Breast epithelium (tissue), 4 donors: ENCODE measurements around the gene C8G. TPM values are rescaled to one million over a fixed set of nuclear protein-coding genes. Genes with fewer than 3 reads are reported as not detected.

Experiments used
- DNase-seq, 2 donors: peaks; one replicate each; pipeline ENCODE4 v3.0.0-alpha.2; 2019; ENCODE audit warnings: low spot score in 2 of 2
- H3K27ac ChIP-seq, 2 donors: fragments of 200-600 bp; sonication (generic) in 1 of 2; one replicate each; pipeline ENCODE4 v1.5.1; 2016 to 2019; ENCODE audit warnings: mild to moderate bottlenecking in 1 of 2
- H3K27me3 ChIP-seq, 2 donors: fragments of 200-600 bp; sonication (generic) in 1 of 2; one replicate each; pipeline versions ENCODE4 v1.5.1 to v1.6.0; 2017 to 2019; ENCODE audit warnings: control low read depth in 1 of 2, mild to moderate bottlenecking in 1 of 2
- H3K36me3 ChIP-seq: fragments of 200-600 bp; one replicate; pipeline ENCODE4 v1.5.1; 2019
- H3K4me1 ChIP-seq, 2 donors: fragments of 200-600 bp; sonication (generic); one replicate each; pipeline ENCODE4 v1.5.1; 2016 to 2019; ENCODE audit warnings: control low read depth in 1 of 2
- H3K4me3 ChIP-seq, 3 donors: fragments of 200-600 bp; sonication (generic); 1 replicate in 2 of 3; 2 replicates in 1 of 3; pipeline ENCODE4 v1.5.1; 2016 to 2019; ENCODE audit warnings: mild to moderate bottlenecking in 3 of 3, moderate library complexity in 2 of 3
- H3K9me3 ChIP-seq, 2 donors: fragments of 200-600 bp; sonication (generic) in 1 of 2; one replicate each; pipeline ENCODE4 v1.5.1; 2016 to 2019; ENCODE audit warnings: control low read depth in 1 of 2
- POLR2A ChIP-seq: fragments of 450-650 bp; IDR thresholded peaks from one replicate; pipeline ENCODE4 v1.6.1; 2016; ENCODE audit warnings: antibody characterized with exemption, mild to moderate bottlenecking, moderate library complexity
- POLR2AphosphoS5 ChIP-seq, 3 donors: sonication (generic); formaldehyde crosslinking; IDR thresholded peaks; one replicate each; pipeline ENCODE4 v1.6.1; 2017; ENCODE audit warnings: antibody characterized with exemption in 3 of 3
- intact Hi-C: fragments of 100-400 bp; cut with DNase I; formaldehyde crosslinking; loops from one replicate; pipeline ENCODE4 v1.15.1; 2023; ENCODE audit warnings: low total_unique reads
- total RNA-seq, 3 donors: library from RNA; depleted of rRNA; stranded (reverse); fragments of >200 nt; gene quantifications; one replicate each; pipeline ENCODE4 v1.1.0, GENCODE V29; 2016
- TF ChIP-seq, protein P1 (sequence below), 3 donors: fragments of 450-650 bp; IDR thresholded peaks; one replicate each; pipeline ENCODE4 v1.5.1; 2016 to 2017; ENCODE audit warnings: antibody characterized with exemption in 3 of 3, mild to moderate bottlenecking in 3 of 3, moderate library complexity in 3 of 3

Gene C8G
- total RNA-seq, 3 donors from 2014 or later: not detected

GRCh38 chr9:136900988-136901515, 44.0 kb upstream of the C8G start:
- Histone ChIP-seq H3K4me1 (peaks cover 11 to 23% of the 10 kb centered on the region in 2 donors), H3K4me3 (peak overlapping the region in 2 of 3 donors; percentile 40 to 56), H3K27me3 (no peaks in the 10 kb centered on the region), H3K9me3 (no peaks in the 10 kb centered on the region), H3K27ac (peak overlapping the region; percentile 91 to 93), H3K36me3 (no peaks in the 10 kb centered on the region)
- peak in 1 of 2 donors; percentile 58 for DNase-seq
- intact Hi-C loops: loop anchor here (1.0 kb wide), 1 partner anchor 36 kb away; no protein-coding TSS in a partner anchor
- peak in 1 of 3 donors; percentile 8 for TF ChIP-seq POLR2AphosphoS5 (IDR thresholded peaks at IDR 0.05)
- TF ChIP-seq POLR2A: no peak
- TF ChIP-seq, protein P1, sequence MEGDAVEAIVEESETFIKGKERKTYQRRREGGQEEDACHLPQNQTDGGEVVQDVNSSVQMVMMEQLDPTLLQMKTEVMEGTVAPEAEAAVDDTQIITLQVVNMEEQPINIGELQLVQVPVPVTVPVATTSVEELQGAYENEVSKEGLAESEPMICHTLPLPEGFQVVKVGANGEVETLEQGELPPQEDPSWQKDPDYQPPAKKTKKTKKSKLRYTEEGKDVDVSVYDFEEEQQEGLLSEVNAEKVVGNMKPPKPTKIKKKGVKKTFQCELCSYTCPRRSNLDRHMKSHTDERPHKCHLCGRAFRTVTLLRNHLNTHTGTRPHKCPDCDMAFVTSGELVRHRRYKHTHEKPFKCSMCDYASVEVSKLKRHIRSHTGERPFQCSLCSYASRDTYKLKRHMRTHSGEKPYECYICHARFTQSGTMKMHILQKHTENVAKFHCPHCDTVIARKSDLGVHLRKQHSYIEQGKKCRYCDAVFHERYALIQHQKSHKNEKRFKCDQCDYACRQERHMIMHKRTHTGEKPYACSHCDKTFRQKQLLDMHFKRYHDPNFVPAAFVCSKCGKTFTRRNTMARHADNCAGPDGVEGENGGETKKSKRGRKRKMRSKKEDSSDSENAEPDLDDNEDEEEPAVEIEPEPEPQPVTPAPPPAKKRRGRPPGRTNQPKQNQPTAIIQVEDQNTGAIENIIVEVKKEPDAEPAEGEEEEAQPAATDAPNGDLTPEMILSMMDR (IDR thresholded peaks at IDR 0.05): no peak

- H3K9me3 ChIP-seq: no peaks in the 10 kb centered on the region
- peak overlapping the region; percentile 9 to 56 (median 40) for H3K4me3 ChIP-seq
- no peaks in the 10 kb centered on the region for H3K27me3 ChIP-seq
- no peaks in the 10 kb centered on the region for H3K36me3 ChIP-seq
- TF ChIP-seq, protein P1 (IDR thresholded peaks at IDR 0.05): no peak
- TF ChIP-seq POLR2A (no peak), POLR2AphosphoS5 (IDR thresholded peaks at IDR 0.05) (no peak)
- peak in 1 of 2 donors; percentile 68 for DNase-seq
- H3K4me1 ChIP-seq: peaks cover 11 to 23% of the 10 kb centered on the region in 2 donors
- intact Hi-C loops: loop anchor here (1.0 kb wide), 1 partner anchor 36 kb away; no protein-coding TSS in a partner anchor
- H3K27ac ChIP-seq: peak overlapping the region; percentile 91 to 93
Measured at GRCh38 chr9:136901516-136902258, 43.4 kb upstream of the C8G start.

- peak overlapping the region; percentile 91 to 93 for H3K27ac ChIP-seq
- peaks cover 11 to 23% of the 10 kb centered on the region in 2 donors for H3K4me1 ChIP-seq
- H3K9me3 ChIP-seq: no peaks in the 10 kb centered on the region
- peak overlapping the region in 2 of 3 donors; percentile 40 to 56 for H3K4me3 ChIP-seq
- H3K36me3 ChIP-seq: no peaks in the 10 kb centered on the region
- intact Hi-C loops: no loop called here
- TF ChIP-seq POLR2AphosphoS5 (IDR thresholded peaks at IDR 0.05): peak in 2 of 3 donors; percentile 14 to 15
- TF ChIP-seq, protein P1 (IDR thresholded peaks at IDR 0.05): no peak
- TF ChIP-seq POLR2A: no peak
- no peaks in the 10 kb centered on the region for H3K27me3 ChIP-seq
- DNase-seq: peak; percentile 77 to 79
Measured at GRCh38 chr9:136902259-136902821, 42.7 kb upstream of the C8G start.

GRCh38 chr9:136903041-136903554, 41.9 kb upstream of the C8G start:
- TF ChIP-seq POLR2AphosphoS5 (IDR thresholded peaks at IDR 0.05): peak in 1 of 3 donors; percentile 23
- TF ChIP-seq POLR2A: no peak
- TF ChIP-seq, protein P1 (IDR thresholded peaks at IDR 0.05): no peak
- H3K27ac ChIP-seq: peak overlapping the region; percentile 91 to 93
- H3K9me3 ChIP-seq: no peaks in the 10 kb centered on the region
- H3K36me3 ChIP-seq: no peaks in the 10 kb centered on the region
- peak in 1 of 2 donors; percentile 27 for DNase-seq
- intact Hi-C loops: no loop called here
- no peaks in the 10 kb centered on the region for H3K27me3 ChIP-seq
- peaks cover 11 to 23% of the 10 kb centered on the region in 2 donors for H3K4me1 ChIP-seq
- H3K4me3 ChIP-seq: no peak overlapping the region
